H1 (cell line): ENCODE data around the gene CMTM2. TPM values are rescaled to one million over a fixed set of nuclear protein-coding genes. Genes with fewer than 3 reads are reported as not detected.

Experiments used
- CTCF ChIA-PET: fragments of 300-600 bp; sonication (Branson Sonifier 250); formaldehyde crosslinking; loops from one replicate; lab custom pipeline; 2021; ENCODE audit not compliant: partially characterized antibody; lab: Charles Lee
- POLR2A ChIA-PET: fragments of 300-600 bp; sonication (Branson Sonifier 250); formaldehyde crosslinking; loops from one replicate; lab custom pipeline; 2021; ENCODE audit warnings: inconsistent platforms; ENCODE audit not compliant: partially characterized antibody; lab: Charles Lee
- DNase-seq, 2 experiments: peaks; one replicate each; pipeline versions ENCODE4 v3.0.0 to v3.0.0-alpha.2; 2010 to 2022; ENCODE audit warnings: low spot score in 2 of 2, low read depth in 1 of 2, mixed read lengths in 1 of 2
- FAIRE-seq: peaks from 2 replicates; lab custom pipeline; 2011; peaks lifted over from hg19 to GRCh38; lab: Jason Lieb, UNC
- H2AFZ ChIP-seq: 2 replicates; pipeline ENCODE4 v1.8.1; 2012; ENCODE audit warnings: low read length, inconsistent platforms
- H2AK5ac ChIP-seq: 2 replicates; pipeline ENCODE4 v1.6.1; 2013; ENCODE audit warnings: low read depth, low read length
- H2BK120ac ChIP-seq: replicated peaks from 2 replicates; pipeline ENCODE3; 2013; ENCODE audit warnings: low read depth, low read length, inconsistent platforms
- H2BK12ac ChIP-seq: 2 replicates; pipeline ENCODE4 v1.6.1; 2013; ENCODE audit warnings: low read depth, low read length
- H2BK15ac ChIP-seq: 2 replicates; pipeline ENCODE4 v1.6.1; 2013; ENCODE audit warnings: low read length
- H2BK20ac ChIP-seq: 2 replicates; pipeline ENCODE4 v1.6.1; 2013; ENCODE audit warnings: low read length
- H2BK5ac ChIP-seq: 2 replicates; pipeline ENCODE4 v1.6.1; 2013; ENCODE audit warnings: low read depth, low read length
- H3K14ac ChIP-seq: 2 replicates; pipeline ENCODE4 v1.6.1; 2013; ENCODE audit warnings: inconsistent platforms; ENCODE audit not compliant: insufficient read length
- H3K18ac ChIP-seq: 2 replicates; pipeline ENCODE4 v1.6.1; 2013; ENCODE audit warnings: low read length; ENCODE audit errors: extremely low read depth
- H3K23ac ChIP-seq: 2 replicates; pipeline ENCODE4 v1.6.1; 2013; ENCODE audit warnings: inconsistent platforms; ENCODE audit not compliant: insufficient read length
- H3K23me2 ChIP-seq: 2 replicates; pipeline ENCODE4 v1.6.1; 2013; ENCODE audit warnings: low read depth, low read length
- H3K27ac ChIP-seq: 2 replicates; pipeline ENCODE4 v1.6.1; 2011; ENCODE audit warnings: low read depth, low read length, inconsistent platforms
- H3K27me3 ChIP-seq, 4 experiments: replicated peaks in 1 of 4; 1 replicate in 1 of 4; 2 replicates in 3 of 4; pipeline versions ENCODE4 v1.6.1 to v1.8.1; 2011 to 2013; ENCODE audit warnings: low read length in 3 of 4, mild to moderate bottlenecking in 3 of 4, inconsistent platforms in 2 of 4, mixed read lengths in 2 of 4, moderate library complexity in 1 of 4; ENCODE audit not compliant: control insufficient read depth in 3 of 4, insufficient read depth in 3 of 4; ENCODE audit errors: extremely low read depth in 1 of 4
- H3K36me3 ChIP-seq, 4 experiments: 2 replicates each; pipeline versions ENCODE4 v1.6.1 to v1.8.1; 2011 to 2013; ENCODE audit warnings: mild to moderate bottlenecking in 4 of 4, low read length in 3 of 4, moderate library complexity in 2 of 4, control low read depth in 1 of 4, inconsistent platforms in 1 of 4; ENCODE audit not compliant: insufficient read depth in 4 of 4, control insufficient read depth in 2 of 4
- H3K4ac ChIP-seq: replicated peaks from 2 replicates; pipeline ENCODE3; 2013; ENCODE audit warnings: low read length, low read depth, mixed read lengths, inconsistent platforms; ENCODE audit not compliant: insufficient read length
- H3K4me1 ChIP-seq, 4 experiments: replicated peaks in 1 of 4; 1 replicate in 1 of 4; 2 replicates in 3 of 4; pipeline versions ENCODE4 v1.6.1 to v1.8.1; 2011 to 2013; ENCODE audit warnings: low read length in 3 of 4, inconsistent platforms in 2 of 4, mixed read lengths in 1 of 4; ENCODE audit not compliant: insufficient read depth in 4 of 4, control insufficient read depth in 3 of 4
- H3K4me2 ChIP-seq, 2 experiments: 2 replicates each; pipeline versions ENCODE4 v1.6.1 to v1.8.1; 2011 to 2013; ENCODE audit warnings: low read depth in 2 of 2, low read length in 2 of 2, control low read depth in 1 of 2, inconsistent platforms in 1 of 2, mild to moderate bottlenecking in 1 of 2; ENCODE audit not compliant: insufficient read depth in 1 of 2
- H3K4me3 ChIP-seq, 4 experiments: fragments of 200-600, 300-600 bp in 1 of 4; sonication (generic), shearing (Covaris generic), sonication (Bioruptor Twin) in 1 of 4; 2 replicates each; pipeline versions ENCODE4 v1.5.1 to v1.8.1; 2011 to 2016; ENCODE audit warnings: low read length in 4 of 4, low read depth in 3 of 4, control low read depth in 2 of 4, inconsistent platforms in 2 of 4, mild to moderate bottlenecking in 2 of 4, mixed read lengths in 1 of 4, moderate library complexity in 1 of 4; ENCODE audit not compliant: insufficient read depth in 2 of 4; ENCODE audit errors: extremely low read depth in 1 of 4
- H3K56ac ChIP-seq: replicated peaks from 2 replicates; pipeline ENCODE3; 2013; ENCODE audit warnings: low read depth, mild to moderate bottlenecking, mixed read lengths, low read length, inconsistent platforms; ENCODE audit not compliant: insufficient read length
- H3K79me1 ChIP-seq: 2 replicates; pipeline ENCODE4 v1.6.1; 2013; ENCODE audit warnings: low read depth, low read length, control low read depth
- H3K79me2 ChIP-seq, 2 experiments: 2 replicates each; pipeline versions ENCODE4 v1.6.1 to v1.8.1; 2012 to 2013; ENCODE audit warnings: low read length in 2 of 2, mild to moderate bottlenecking in 2 of 2, inconsistent platforms in 1 of 2; ENCODE audit not compliant: insufficient read depth in 2 of 2, control insufficient read depth in 1 of 2
- H3K9ac ChIP-seq, 4 experiments: replicated peaks in 1 of 4; 1 replicate in 1 of 4; 2 replicates in 3 of 4; pipeline versions ENCODE4 v1.6.1 to v1.8.1; 2011 to 2013; ENCODE audit warnings: low read depth in 3 of 4, low read length in 3 of 4, control low read depth in 2 of 4, mild to moderate bottlenecking in 2 of 4, moderate library complexity in 2 of 4, inconsistent platforms in 1 of 4; ENCODE audit errors: extremely low read depth in 1 of 4
- H3K9me3 ChIP-seq, 2 experiments: 2 replicates each; pipeline versions ENCODE4 v1.6.1 to v1.8.1; 2012 to 2013; ENCODE audit warnings: mild to moderate bottlenecking in 2 of 2, moderate library complexity in 2 of 2, control low read depth in 1 of 2, inconsistent platforms in 1 of 2, low read depth in 1 of 2, low read length in 1 of 2, mixed read lengths in 1 of 2; ENCODE audit not compliant: insufficient read depth in 2 of 2
- H4K20me1 ChIP-seq, 2 experiments: replicated peaks in 1 of 2; 2 replicates each; pipeline versions ENCODE3 to v1.8.1; 2011 to 2013; ENCODE audit warnings: inconsistent platforms in 2 of 2, low read length in 2 of 2, mild to moderate bottlenecking in 1 of 2; ENCODE audit not compliant: insufficient read depth in 2 of 2, control insufficient read depth in 1 of 2
- H4K5ac ChIP-seq: 2 replicates; pipeline ENCODE4 v1.6.1; 2013; ENCODE audit warnings: low read length, low read depth, mixed read lengths, inconsistent platforms; ENCODE audit not compliant: insufficient read length
- H4K8ac ChIP-seq: 2 replicates; pipeline ENCODE4 v1.8.0; 2013; ENCODE audit warnings: mild to moderate bottlenecking, moderate library complexity, low read length, inconsistent platforms; ENCODE audit not compliant: insufficient read depth; ENCODE audit errors: extremely low read depth
- H4K91ac ChIP-seq: replicated peaks from 2 replicates; pipeline ENCODE3; 2013; ENCODE audit warnings: low read length, mixed read lengths, inconsistent platforms; ENCODE audit not compliant: insufficient read length
- ASH2L ChIP-seq: fragments of 200-600, 300-600 bp; sonication (generic); IDR thresholded peaks from one replicate; pipeline ENCODE4 v1.7.1; 2017; ENCODE audit warnings: low read length
- CHD1 ChIP-seq: IDR thresholded peaks from 2 replicates; pipeline ENCODE4 v1.6.1; 2012; ENCODE audit warnings: low read depth, low read length, improper control_type of control experiment
- CHD2 ChIP-seq: IDR thresholded peaks from 2 replicates; pipeline ENCODE4 v1.6.1; 2012; ENCODE audit warnings: low read length, improper control_type of control experiment
- CTBP2 ChIP-seq: IDR thresholded peaks from 2 replicates; pipeline ENCODE4 v1.7.0; 2011; ENCODE audit warnings: borderline replicate concordance, mild to moderate bottlenecking, moderate library complexity, mixed read lengths, low read length; ENCODE audit not compliant: insufficient read depth, insufficient read length
- E2F6 ChIP-seq: IDR thresholded peaks from 2 replicates; pipeline ENCODE4 v1.6.1; 2012; ENCODE audit warnings: inconsistent platforms
- JUND ChIP-seq: IDR thresholded peaks from 2 replicates; pipeline ENCODE4 v1.6.1; 2011; ENCODE audit warnings: mild to moderate bottlenecking, improper control_type of control experiment, low read length
- KDM4A ChIP-seq: IDR thresholded peaks from one replicate; pipeline ENCODE4 v1.7.1; 2012; ENCODE audit warnings: low read depth, mild to moderate bottlenecking, moderate library complexity, low read length, inconsistent platforms; ENCODE audit not compliant: severe bottlenecking
- NRF1 ChIP-seq: IDR thresholded peaks from 2 replicates; pipeline ENCODE4 v1.6.1; 2011; ENCODE audit warnings: mild to moderate bottlenecking, low read depth, low read length, improper control_type of control experiment
- RBBP5 ChIP-seq: IDR thresholded peaks from 2 replicates; pipeline ENCODE4 v1.7.1; 2012; ENCODE audit warnings: low read depth, mild to moderate bottlenecking, inconsistent platforms, low read length, moderate library complexity, borderline replicate concordance
- SUZ12 ChIP-seq: fragments of 200-600 bp; sonication (generic); IDR thresholded peaks from 2 replicates; pipeline ENCODE4 v1.6.1; 2012; ENCODE audit warnings: mild to moderate bottlenecking, inconsistent platforms, low read length, moderate library complexity, mixed read lengths
- WGBS, 2 experiments: shearing (Covaris generic) in 1 of 2; methylation state at CpG; one replicate each; pipeline versions ENCODE4 v1.1.6 to v1.1.7; 2013 to 2015; ENCODE audit warnings: low lambda C conversion rate in 2 of 2, mixed read lengths in 2 of 2, inconsistent platforms in 1 of 2, low coverage in 1 of 2, missing lambda C conversion rate in 1 of 2; ENCODE audit not compliant: insufficient replicate concordance in 2 of 2, insufficient coverage in 1 of 2, insufficient read length in 1 of 2; ENCODE audit errors: extremely low coverage in 1 of 2, missing lambda C conversion rate in 1 of 2; 5-methylcytosine and 5-hydroxymethylcytosine counted together
- polyA plus RNA-seq, 7 experiments: library from polyadenylated mRNA; depleted of rRNA in 3 of 7; stranded (reverse) in 5 of 7; unstranded in 2 of 7; fragments of >200 nt in 5 of 7; fragments of 200-250 nt in 2 of 7; gene quantifications; 1 replicate in 5 of 7; 2 replicates in 1 of 7; 4 replicates in 1 of 7; pipeline versions ENCODE4 v1.2.1 to v1.2.3, GENCODE V29; 2011 to 2013; ENCODE audit warnings: missing spikeins in 2 of 7, mixed read lengths in 2 of 7
- total RNA-seq: library from RNA; stranded (reverse); fragmentation: NEBNext Ultra II Directional; extraction: Animal tissue kit (Norgen Biotek cat#: 25700); gene quantifications from 2 replicates; pipeline ENCODE4 v1.2.1, GENCODE V29; 2021

The CMTM2 gene
- total and polyA plus RNA-seq, 2 of the 8 experiments (the other 6 are each of a cell fraction or from before 2014, with no cell fraction given), result not detected

GRCh38 chr16:66636199-66636598, 56.9 kb downstream of the CMTM2 start:
- Histone ChIP-seq H3K27me3 (no peaks in the 10 kb centered on the region), H2AFZ (no peak overlapping the region), H4K5ac (no peak overlapping the region), H4K91ac (no peak overlapping the region), H3K9ac (no peak overlapping the region), H3K9me3 (no peaks in the 10 kb centered on the region), H2BK5ac (no peak overlapping the region), H2BK120ac (no peak overlapping the region), H3K4ac (no peak overlapping the region), H3K18ac (no peak overlapping the region), H4K8ac (no peak overlapping the region), H3K23ac (no peak overlapping the region), H3K4me2 (no peak overlapping the region), H2BK15ac (no peak overlapping the region), H4K20me1 (no peaks in the 10 kb centered on the region), H2BK20ac (no peak overlapping the region), H3K79me2 (peaks cover 0 to 9% of the 10 kb centered on the region in 2 experiments; a peak in 2 of 4 replicates), H3K56ac (no peak overlapping the region), H3K79me1 (no peaks in the 10 kb centered on the region; the same call in 1 of the 2 replicates), H3K27ac (no peak overlapping the region), H2BK12ac (no peak overlapping the region), H3K14ac (no peak overlapping the region), H2AK5ac (no peak overlapping the region), H3K36me3 (peaks cover 0 to 12% (median 0%) of the 10 kb centered on the region in 4 experiments; a peak in 1 of 8 replicates), H3K4me1 (peaks cover 0 to 5% (median 2%) of the 10 kb centered on the region in 4 experiments; a peak in 2 of 7 replicates), H3K4me3 (no peak overlapping the region), H3K23me2 (no peaks in the 10 kb centered on the region)
- ChIA-PET CTCF (interaction anchor here (1.4 to 4.4 kb wide), 3 partner anchors 15 to 28 kb away, joined by 4 to 18 read pairs (median 17); no protein-coding TSS in a partner anchor), POLR2A (no interaction called here)
- 88% methylated on average over 5 of the region's 5 CpGs; no CpG with 5 or more reads in 1 of the 2 experiments for WGBS, 2 experiments
- TF ChIP-seq CTBP2 (no peak), E2F6 (no peak), KDM4A (no peak), NRF1 (no peak), ASH2L (no peak), RBBP5 (no peak), JUND (no peak), CHD1 (no peak), CHD2 (no peak), SUZ12 (no peak)
- DNase-seq, result no peak
- no peak for FAIRE-seq
